IMR-90 (cell line): Measurements from ENCODE around the gene LY86. TPM values are rescaled to one million over a fixed set of nuclear protein-coding genes. Genes with fewer than 3 reads are reported as not detected.

Experiments used
- ATAC-seq: fragments of 200-7000 bp; cut with Tn5 transposase; 2 replicates; pipeline ENCODE4 v1.9.1; 2020; ENCODE audit warnings: low read depth, mild to moderate bottlenecking, moderate library complexity
- BruUV-seq: library from RNA; stranded (reverse); fragments of 400-500 nt; replicated peaks from 2 replicates; lab custom pipeline; 2021; lab: Mats Ljungman, UMichigan
- CTCF ChIA-PET: fragments of 300-600 bp; formaldehyde crosslinking; extraction: SDS; loops from one replicate; lab custom pipeline; 2021; ENCODE audit warnings: antibody characterized with exemption; lab: Yijun Ruan, JAX
- POLR2A ChIA-PET: fragments of 300-600 bp; sonication (Branson Sonifier 250); formaldehyde crosslinking; loops from one replicate; lab custom pipeline; 2022; ENCODE audit warnings: antibody characterized with exemption; ENCODE audit not compliant: unreplicated experiment; lab: Charles Lee
- DNase-seq: peaks from one replicate; pipeline ENCODE4 v3.0.0; 2013
- H2AFZ ChIP-seq: replicated peaks from 2 replicates; pipeline ENCODE3; 2013; ENCODE audit warnings: low read length, mild to moderate bottlenecking; ENCODE audit not compliant: poor library complexity
- H2AK5ac ChIP-seq: 2 replicates; pipeline ENCODE4 v1.6.1; 2013; ENCODE audit warnings: low read depth, low read length, inconsistent platforms
- H2AK9ac ChIP-seq: replicated peaks from 2 replicates; pipeline ENCODE3; 2013; ENCODE audit warnings: mild to moderate bottlenecking, low read depth, low read length, moderate library complexity; ENCODE audit not compliant: poor library complexity
- H2BK120ac ChIP-seq: 2 replicates; pipeline ENCODE4 v1.6.1; 2013; ENCODE audit warnings: low read depth, low read length, inconsistent platforms
- H2BK15ac ChIP-seq: 3 replicates; pipeline ENCODE4 v1.6.1; 2013; ENCODE audit warnings: low read depth, low read length, inconsistent platforms
- H2BK20ac ChIP-seq: 2 replicates; pipeline ENCODE4 v1.6.1; 2013; ENCODE audit warnings: low read depth, mild to moderate bottlenecking, inconsistent platforms, low read length, moderate library complexity
- H2BK5ac ChIP-seq: 2 replicates; pipeline ENCODE4 v1.6.1; 2013; ENCODE audit warnings: mild to moderate bottlenecking, low read depth, low read length, inconsistent platforms; ENCODE audit not compliant: poor library complexity, severe bottlenecking
- H3K14ac ChIP-seq: replicated peaks from 2 replicates; pipeline ENCODE4 v1.6.1; 2013; ENCODE audit warnings: low read depth, low read length, inconsistent platforms
- H3K18ac ChIP-seq: 2 replicates; pipeline ENCODE4 v1.6.1; 2013; ENCODE audit warnings: low read depth, low read length, control low read depth
- H3K23ac ChIP-seq: 2 replicates; pipeline ENCODE4 v1.6.1; 2013; ENCODE audit warnings: low read depth, low read length, inconsistent platforms
- H3K27ac ChIP-seq: 2 replicates; pipeline ENCODE4 v1.5.1; 2013; ENCODE audit warnings: mild to moderate bottlenecking, control low read depth, low read length; ENCODE audit not compliant: insufficient read depth
- H3K27me3 ChIP-seq: 2 replicates; pipeline ENCODE4 v1.6.1; 2013; ENCODE audit warnings: low read length; ENCODE audit not compliant: control insufficient read depth, insufficient read depth
- H3K36me3 ChIP-seq: 2 replicates; pipeline ENCODE4 v1.6.1; 2013; ENCODE audit warnings: low read length, mixed read lengths; ENCODE audit not compliant: control insufficient read depth, insufficient read depth
- H3K4ac ChIP-seq: 2 replicates; pipeline ENCODE4 v1.6.1; 2013; ENCODE audit warnings: low read depth, low read length, inconsistent platforms
- H3K4me1 ChIP-seq: 2 replicates; pipeline ENCODE4 v1.6.1; 2013; ENCODE audit warnings: low read length, mixed read lengths; ENCODE audit not compliant: control insufficient read depth, insufficient read depth
- H3K4me2 ChIP-seq: 2 replicates; pipeline ENCODE4 v1.6.1; 2013; ENCODE audit warnings: low read depth, mild to moderate bottlenecking, control low read depth, low read length, moderate library complexity
- H3K4me3 ChIP-seq: 2 replicates; pipeline ENCODE4 v1.5.1; 2013; ENCODE audit warnings: low read depth, mild to moderate bottlenecking, control low read depth, low read length, moderate library complexity; ENCODE audit not compliant: insufficient read depth
- H3K56ac ChIP-seq: 2 replicates; pipeline ENCODE4 v1.6.1; 2013; ENCODE audit warnings: low read length, inconsistent platforms; ENCODE audit not compliant: insufficient read depth; ENCODE audit errors: extremely low read depth
- H3K79me1 ChIP-seq, 2 experiments: 2 replicates each; pipeline ENCODE4 v1.6.1; 2013; ENCODE audit warnings: low read length in 2 of 2, inconsistent platforms in 1 of 2, low read depth in 1 of 2
- H3K9ac ChIP-seq: 2 replicates; pipeline ENCODE4 v1.6.1; 2013; ENCODE audit warnings: low read depth, low read length, control low read depth
- H3K9me1 ChIP-seq: 2 replicates; pipeline ENCODE4 v1.6.1; 2013; ENCODE audit warnings: low read length, inconsistent platforms; ENCODE audit not compliant: insufficient read depth
- H3K9me3 ChIP-seq: 2 replicates; pipeline ENCODE4 v1.6.1; 2013; ENCODE audit warnings: low read length; ENCODE audit not compliant: control insufficient read depth, insufficient read depth
- H4K20me1 ChIP-seq: 2 replicates; pipeline ENCODE4 v1.6.1; 2013; ENCODE audit warnings: low read length, inconsistent platforms; ENCODE audit not compliant: insufficient read depth
- H4K5ac ChIP-seq: 2 replicates; pipeline ENCODE4 v1.6.1; 2013; ENCODE audit warnings: mild to moderate bottlenecking, low read depth, low read length, control low read depth
- H4K8ac ChIP-seq, 2 experiments: 2 replicates each; pipeline ENCODE4 v1.6.1; 2013; ENCODE audit warnings: low read depth in 2 of 2, low read length in 2 of 2, control low read depth in 1 of 2, inconsistent platforms in 1 of 2
- H4K91ac ChIP-seq: 2 replicates; pipeline ENCODE4 v1.6.1; 2013; ENCODE audit warnings: low read depth, low read length, inconsistent platforms; ENCODE audit not compliant: insufficient read depth
- FOS ChIP-seq: fragments of 150-350 bp; IDR thresholded peaks from 2 replicates; pipeline ENCODE4 v1.6.1; 2016; ENCODE audit warnings: low read depth, low read length
- POLR2A ChIP-seq: IDR thresholded peaks from 2 replicates; pipeline ENCODE4 v1.6.1; 2012; ENCODE audit warnings: mild to moderate bottlenecking, low read depth, low read length
- RAD21 ChIP-seq: IDR thresholded peaks from 2 replicates; pipeline ENCODE4 v1.6.1; 2012; ENCODE audit warnings: low read length, improper control_type of control experiment
- RCOR1 ChIP-seq: IDR thresholded peaks from 2 replicates; pipeline ENCODE4 v1.6.1; 2012; ENCODE audit warnings: mild to moderate bottlenecking, low read length, improper control_type of control experiment; ENCODE audit not compliant: insufficient replicate concordance
- WGBS, 2 experiments: methylation state at CpG; one replicate each; pipeline versions ENCODE4 v1.1.5 to v1.1.7; 2013; ENCODE audit warnings: missing lambda C conversion rate in 2 of 2; ENCODE audit not compliant: insufficient read length in 1 of 2; ENCODE audit errors: extremely low coverage in 2 of 2; 5-methylcytosine and 5-hydroxymethylcytosine counted together
- dilution Hi-C: fragments of 300-500 bp; cut with HindIII; formaldehyde crosslinking; loops from one replicate; pipeline ENCODE4 v1.14.3; 2018; ENCODE audit warnings: low sequenced_read_pairs; ENCODE audit not compliant: unreplicated experiment
- in situ Hi-C: fragments of 300-500 bp; cut with MboI; formaldehyde crosslinking; loops from 3 replicates; pipeline ENCODE4 v1.14.3; 2019; ENCODE audit warnings: low sequenced_read_pairs, inconsistent platforms, mixed read lengths
- intact Hi-C: fragments of 100-400 bp; cut with micrococcal nuclease; formaldehyde crosslinking; loops from 2 replicates; pipeline ENCODE4 v1.10.0; 2022
- polyA plus RNA-seq, 3 experiments: library from polyadenylated mRNA; depleted of rRNA; stranded (reverse); fragments of >200 nt; gene quantifications; 2 replicates each; pipeline ENCODE4 v1.2.3, GENCODE V29; 2012; ENCODE audit warnings: low replicate concordance in 1 of 3
- total RNA-seq: library from RNA; depleted of rRNA; stranded (reverse); fragments of >200 nt; gene quantifications from 2 replicates; pipeline ENCODE4 v1.2.3, GENCODE V29; 2012

The LY86 gene
- total and polyA plus RNA-seq, 2 of the 4 experiments (the other 2 are of a cell fraction): not detected

GRCh38 chr6:6648692-6649343 lies 60.3 kb downstream of the LY86 start:
- no CpG with 5 or more reads among the region's 5 CpGs for WGBS, 2 experiments
- H3K56ac ChIP-seq: no peak overlapping the region
- H2BK15ac ChIP-seq: no peak overlapping the region
- H3K4me1 ChIP-seq: no peaks in the 10 kb centered on the region
- in situ Hi-C loops (no loop called here), intact Hi-C loops (no loop called here), dilution Hi-C loops (no loop called here)
- no peak overlapping the region for H4K5ac ChIP-seq
- H3K9ac ChIP-seq: no peak overlapping the region
- H3K36me3 ChIP-seq: no peaks in the 10 kb centered on the region
- no peak overlapping the region for H3K4me2 ChIP-seq
- no peaks in the 10 kb centered on the region for H3K9me3 ChIP-seq
- no TSS peak for BruUV-seq
- H4K91ac ChIP-seq: no peak overlapping the region
- TF ChIP-seq RCOR1 (no peak), FOS (no peak), POLR2A (no peak), RAD21 (no peak)
- no peaks in the 10 kb centered on the region for H3K9me1 ChIP-seq
- H2BK20ac ChIP-seq: no peak overlapping the region
- H3K27ac ChIP-seq: no peak overlapping the region
- H2AK5ac ChIP-seq: no peak overlapping the region
- no peak overlapping the region for H3K4ac ChIP-seq
- no peak for ATAC-seq
- no peaks in the 10 kb centered on the region; the same call in 1 of the 2 replicates for H3K27me3 ChIP-seq
- H2AFZ ChIP-seq: no peak overlapping the region
- no peak overlapping the region for H4K8ac ChIP-seq
- H2BK120ac ChIP-seq: no peak overlapping the region
- no peak overlapping the region for H2BK5ac ChIP-seq
- H4K20me1 ChIP-seq: no peaks in the 10 kb centered on the region
- no peak overlapping the region for H3K23ac ChIP-seq
- no peak overlapping the region for H2AK9ac ChIP-seq
- no peaks in the 10 kb centered on the region for H3K79me1 ChIP-seq
- H3K18ac ChIP-seq: no peak overlapping the region
- DNase-seq: no peak
- CTCF ChIA-PET: no interaction called here
- no peak overlapping the region for H3K14ac ChIP-seq
- H3K4me3 ChIP-seq: no peak overlapping the region
- POLR2A ChIA-PET: no interaction called here
